Ishikawa (cell line): ENCODE measurements around the gene PPM1N.
A peak's percentile ranks its signal among the peaks of the same experiment; 100 is the strongest.

Source experiments
- CEBPB ChIP-seq: IDR thresholded peaks from 2 replicates; pipeline ENCODE4 v1.6.1; 2012
- CREB1 ChIP-seq: IDR thresholded peaks from 2 replicates; pipeline ENCODE4 v1.6.1; 2012; ENCODE audit warnings: low read depth
- EP300 ChIP-seq: IDR thresholded peaks from 2 replicates; pipeline ENCODE4 v1.6.1; 2012; ENCODE audit warnings: borderline replicate concordance
- RAD21 ChIP-seq: IDR thresholded peaks from 2 replicates; pipeline ENCODE4 v1.6.1; 2012; ENCODE audit warnings: low read depth
- TAF1 ChIP-seq: IDR thresholded peaks from 2 replicates; pipeline ENCODE4 v1.6.1; 2012; ENCODE audit warnings: low read depth, mild to moderate bottlenecking
- TEAD4 ChIP-seq: IDR thresholded peaks from 2 replicates; pipeline ENCODE4 v1.6.1; 2012
- YY1 ChIP-seq: IDR thresholded peaks from 2 replicates; pipeline ENCODE4 v1.6.1; 2012; ENCODE audit warnings: low read depth
- ZBTB7A ChIP-seq: IDR thresholded peaks from 2 replicates; pipeline ENCODE4 v1.6.1; 2012; ENCODE audit warnings: low read depth
- TF ChIP-seq, protein P1 (sequence below): IDR thresholded peaks from 2 replicates; pipeline ENCODE4 v1.6.1; 2012
- TF ChIP-seq, protein P2 (sequence below): IDR thresholded peaks from 2 replicates; pipeline ENCODE4 v1.6.1; 2012
- TF ChIP-seq, protein P3 (sequence below): IDR thresholded peaks from 2 replicates; pipeline ENCODE4 v1.6.1; 2012; ENCODE audit warnings: low read depth, mild to moderate bottlenecking

DNA sequence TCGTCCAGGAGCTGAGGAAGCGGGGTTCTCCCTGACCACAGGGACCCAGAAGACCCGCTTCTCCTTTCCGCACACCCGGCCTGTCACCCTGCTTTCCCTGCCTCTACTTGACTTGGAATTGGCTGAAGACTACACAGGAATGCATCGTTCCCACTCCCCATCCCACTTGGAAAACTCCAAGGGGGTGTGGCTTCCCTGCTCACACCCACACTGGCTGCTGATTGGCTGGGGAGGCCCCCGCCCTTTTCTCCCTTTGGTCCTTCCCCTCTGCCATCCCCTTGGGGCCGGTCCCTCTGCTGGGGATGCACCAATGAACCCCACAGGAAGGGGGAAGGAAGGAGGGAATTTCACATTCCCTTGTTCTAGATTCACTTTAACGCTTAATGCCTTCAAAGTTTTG is 27.9 kb downstream of the PPM1N start:
- no peak for TF ChIP-seq TAF1
- TF ChIP-seq, protein P1, sequence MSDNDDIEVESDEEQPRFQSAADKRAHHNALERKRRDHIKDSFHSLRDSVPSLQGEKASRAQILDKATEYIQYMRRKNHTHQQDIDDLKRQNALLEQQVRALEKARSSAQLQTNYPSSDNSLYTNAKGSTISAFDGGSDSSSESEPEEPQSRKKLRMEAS: 0 out of 2 replicates have a peak, but pooled peaks have one; percentile 17
- TF ChIP-seq, protein P2, sequence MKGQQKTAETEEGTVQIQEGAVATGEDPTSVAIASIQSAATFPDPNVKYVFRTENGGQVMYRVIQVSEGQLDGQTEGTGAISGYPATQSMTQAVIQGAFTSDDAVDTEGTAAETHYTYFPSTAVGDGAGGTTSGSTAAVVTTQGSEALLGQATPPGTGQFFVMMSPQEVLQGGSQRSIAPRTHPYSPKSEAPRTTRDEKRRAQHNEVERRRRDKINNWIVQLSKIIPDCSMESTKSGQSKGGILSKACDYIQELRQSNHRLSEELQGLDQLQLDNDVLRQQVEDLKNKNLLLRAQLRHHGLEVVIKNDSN: no peak
- TF ChIP-seq, protein P3, sequence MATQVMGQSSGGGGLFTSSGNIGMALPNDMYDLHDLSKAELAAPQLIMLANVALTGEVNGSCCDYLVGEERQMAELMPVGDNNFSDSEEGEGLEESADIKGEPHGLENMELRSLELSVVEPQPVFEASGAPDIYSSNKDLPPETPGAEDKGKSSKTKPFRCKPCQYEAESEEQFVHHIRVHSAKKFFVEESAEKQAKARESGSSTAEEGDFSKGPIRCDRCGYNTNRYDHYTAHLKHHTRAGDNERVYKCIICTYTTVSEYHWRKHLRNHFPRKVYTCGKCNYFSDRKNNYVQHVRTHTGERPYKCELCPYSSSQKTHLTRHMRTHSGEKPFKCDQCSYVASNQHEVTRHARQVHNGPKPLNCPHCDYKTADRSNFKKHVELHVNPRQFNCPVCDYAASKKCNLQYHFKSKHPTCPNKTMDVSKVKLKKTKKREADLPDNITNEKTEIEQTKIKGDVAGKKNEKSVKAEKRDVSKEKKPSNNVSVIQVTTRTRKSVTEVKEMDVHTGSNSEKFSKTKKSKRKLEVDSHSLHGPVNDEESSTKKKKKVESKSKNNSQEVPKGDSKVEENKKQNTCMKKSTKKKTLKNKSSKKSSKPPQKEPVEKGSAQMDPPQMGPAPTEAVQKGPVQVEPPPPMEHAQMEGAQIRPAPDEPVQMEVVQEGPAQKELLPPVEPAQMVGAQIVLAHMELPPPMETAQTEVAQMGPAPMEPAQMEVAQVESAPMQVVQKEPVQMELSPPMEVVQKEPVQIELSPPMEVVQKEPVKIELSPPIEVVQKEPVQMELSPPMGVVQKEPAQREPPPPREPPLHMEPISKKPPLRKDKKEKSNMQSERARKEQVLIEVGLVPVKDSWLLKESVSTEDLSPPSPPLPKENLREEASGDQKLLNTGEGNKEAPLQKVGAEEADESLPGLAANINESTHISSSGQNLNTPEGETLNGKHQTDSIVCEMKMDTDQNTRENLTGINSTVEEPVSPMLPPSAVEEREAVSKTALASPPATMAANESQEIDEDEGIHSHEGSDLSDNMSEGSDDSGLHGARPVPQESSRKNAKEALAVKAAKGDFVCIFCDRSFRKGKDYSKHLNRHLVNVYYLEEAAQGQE: no peak
- TF ChIP-seq CREB1: no peak
- peak; percentile 34 for TF ChIP-seq TEAD4
- TF ChIP-seq CEBPB: no peak
- TF ChIP-seq ZBTB7A: no peak
- no peak for TF ChIP-seq YY1
- TF ChIP-seq RAD21: no peak
- no peak for TF ChIP-seq EP300
